Pancreas (tissue), 10 donors: ENCODE results near the gene EVI5. TPM values are rescaled to one million over a fixed set of nuclear protein-coding genes. Genes with fewer than 3 reads are reported as not detected.
"Not testable (repeated sequence)": the region's sequence is repeated elsewhere in the genome, so short reads cannot be mapped to it uniquely, and the experiment has no call there.

ENCODE experiments used
- ATAC-seq, 4 donors: fragments of 200-7000 bp; cut with Tn5 transposase; one replicate each; pipeline versions ENCODE4 v1.8.0 to v1.9.1; 2020; ENCODE audit warnings: mild to moderate bottlenecking in 4 of 4, moderate library complexity in 4 of 4
- DNase-seq, 6 donors: peaks; one replicate each; pipeline ENCODE4 v3.0.0-alpha.2; 2020
- FAIRE-seq: peaks from 2 replicates; lab custom pipeline; 2012; peaks lifted over from hg19 to GRCh38; lab: Jason Lieb, UNC
- H3K27ac ChIP-seq, 4 donors: fragments of 200-600 bp; sonication (generic); 1 replicate in 3 of 4; 2 replicates in 1 of 4; pipeline versions ENCODE4 v1.5.0 to v1.8.0; 2020
- H3K27me3 ChIP-seq, 4 donors: fragments of 200-600 bp; one replicate each; pipeline ENCODE4 v1.8.0; 2021
- H3K36me3 ChIP-seq, 3 donors: fragments of 200-600 bp; sonication (generic) in 1 of 3; one replicate each; pipeline versions ENCODE4 v1.5.0 to v1.8.0; 2020 to 2021
- H3K4me1 ChIP-seq, 3 donors: fragments of 200-600 bp; one replicate each; pipeline ENCODE4 v1.8.0; 2021
- H3K4me3 ChIP-seq, 4 donors: fragments of 200-600 bp; sonication (generic) in 2 of 4; one replicate each; pipeline versions ENCODE4 v1.5.0 to v1.8.0; 2020 to 2021
- H3K9me3 ChIP-seq, 4 donors: fragments of 200-600 bp; one replicate each; pipeline ENCODE4 v1.8.0; 2021
- CTCF ChIP-seq, 4 donors: fragments of 200-600 bp; sonication (generic) in 3 of 4; IDR thresholded peaks; one replicate each; pipeline versions ENCODE4 v1.5.0 to v1.8.0; 2021; ENCODE audit warnings: antibody characterized with exemption in 4 of 4
- WGBS, 2 donors: extraction: QIAGEN DNeasy Blood & Tissue Kit; methylation state at CpG; one replicate each; pipeline ENCODE4 v1.1.7; 2013; 5-methylcytosine and 5-hydroxymethylcytosine counted together
- intact Hi-C, 3 donors: fragments of 100-400 bp; cut with DNase I; formaldehyde crosslinking; loops; one replicate each; pipeline versions ENCODE4 v1.11.1 to v1.14.2; 2022
- polyA plus RNA-seq, 2 donors: library from polyadenylated mRNA; stranded (reverse); fragments of 200-250 nt; gene quantifications; one replicate each; pipeline ENCODE4 v1.2.3, GENCODE V29; 2013
- total RNA-seq, 6 donors: library from RNA; stranded (reverse); fragmentation: NEBNext Ultra II Directional in 4 of 6; extraction: Animal tissue kit (Norgen Biotek cat#: 25700) in 4 of 6; gene quantifications; one replicate each; pipeline versions ENCODE4 v1.2.1 to v1.2.4, GENCODE V29; 2021 to 2023
- donor health status: healthy with polysubstance abuse.
- donor health status: DM: no; HTN: no; CAD: no; lungs with moderate emphysema.
- donor health status: DM: no; HTN: no; CAD: no.
- donor health status: control.
- donor health status: control.
- donor health status: Bipolar disorder and iron deficiency.
- donor health status: DM: yes; HTN: yes; CAD: no.
- donor health status: DM: no; HTN: no; CAD: no.
- donor health status: DM: no; HTN: no; CAD: no.
- donor health status: DM: yes; HTN: yes; CAD: no.

Gene EVI5
- total and polyA plus RNA-seq, 8 donors, result 3.3 to 21.7 (median 12.7) TPM

- H3K4me1 ChIP-seq, result no peaks in the 10 kb centered on the region
- no peak overlapping the region for H3K4me3 ChIP-seq
- FAIRE-seq (peak; percentile 17), ATAC-seq (no peak), DNase-seq (no peak)
- no peaks in the 10 kb centered on the region for H3K9me3 ChIP-seq
- H3K27ac ChIP-seq, result no peak overlapping the region
- intact Hi-C loops, result no loop called here
- no peak for TF ChIP-seq CTCF (IDR thresholded peaks at IDR 0.05)
- no peaks in the 10 kb centered on the region for H3K27me3 ChIP-seq
- peaks cover 0 to 4% (median 0%) of the 10 kb centered on the region in 3 donors for H3K36me3 ChIP-seq
Observed at GRCh38 chr1:92721886-92722285, 63.0 kb downstream of the EVI5 start.

- H3K27ac ChIP-seq, H3K9me3 ChIP-seq, DNase-seq, ATAC-seq, intact Hi-C loops, H3K4me1 ChIP-seq, H3K27me3 ChIP-seq, H3K36me3 ChIP-seq, H3K4me3 ChIP-seq, FAIRE-seq: not testable (repeated sequence)
- WGBS, 2 donors, result 100% methylated on average over 2 of the region's 2 CpGs; no CpG with 5 or more reads in 1 of the 2 donors
Observed at GRCh38 chr1:92721157-92721556, 63.8 kb downstream of the EVI5 start.

GRCh38 chr1:92715476-92715951 lies 69.4 kb downstream of the EVI5 start:
- H3K27ac ChIP-seq, intact Hi-C loops, DNase-seq, H3K4me3 ChIP-seq, H3K36me3 ChIP-seq, H3K27me3 ChIP-seq, FAIRE-seq, H3K9me3 ChIP-seq, ATAC-seq: not testable (repeated sequence)
- peaks cover 7 to 23% (median 16%) of the 10 kb centered on the region in 3 donors for H3K4me1 ChIP-seq
- 96% methylated on average over 16 of the region's 16 CpGs for WGBS, 2 donors

GRCh38 chr1:92713939-92714338 lies 71.0 kb downstream of the EVI5 start:
- TF ChIP-seq CTCF (IDR thresholded peaks at IDR 0.05), result no peak
- intact Hi-C loops, result no loop called here
- Histone ChIP-seq H3K9me3 (no peaks in the 10 kb centered on the region), H3K4me3 (no peak overlapping the region), H3K27me3 (no peaks in the 10 kb centered on the region), H3K27ac (no peak overlapping the region), H3K4me1 (peaks cover 12 to 35% (median 29%) of the 10 kb centered on the region in 3 donors), H3K36me3 (no peaks in the 10 kb centered on the region)
- ATAC-seq, result no peak
- FAIRE-seq, result no peak
- DNase-seq, result no peak
- 60 to 61% methylated on average over 2 of the region's 2 CpGs for whole genome bisulfite sequencing, 2 donors

GRCh38 chr1:92711473-92712165 lies 73.3 kb downstream of the EVI5 start:
- H3K4me3 ChIP-seq, result no peak overlapping the region
- 24 to 25% methylated on average over 6 of the region's 6 CpGs for WGBS, 2 donors
- intact Hi-C loops, result no loop called here
- TF ChIP-seq CTCF (IDR thresholded peaks at IDR 0.05), result no peak
- H3K27ac ChIP-seq, result peak overlapping the region in 2 of 4 donors; percentile 51 to 74
- H3K36me3 ChIP-seq, result no peaks in the 10 kb centered on the region
- H3K4me1 ChIP-seq, result peaks cover 12 to 35% (median 29%) of the 10 kb centered on the region in 3 donors
- no peaks in the 10 kb centered on the region for H3K9me3 ChIP-seq
- DNase-seq, result peak in 2 of 6 donors; percentile 4 to 20
- FAIRE-seq, result no peak
- ATAC-seq, result peak; percentile 39 to 74 (median 66)
- no peaks in the 10 kb centered on the region for H3K27me3 ChIP-seq

GRCh38 chr1:92709738-92710137 lies 75.2 kb downstream of the EVI5 start:
- H3K4me3 ChIP-seq, result no peak overlapping the region
- no peak for TF ChIP-seq CTCF (IDR thresholded peaks at IDR 0.05)
- H3K9me3 ChIP-seq, result no peaks in the 10 kb centered on the region
- 67 to 68% methylated on average over 4 of the region's 4 CpGs for WGBS, 2 donors
- FAIRE-seq, result no peak
- ATAC-seq, result peak; percentile 87 to 89 (median 87)
- DNase-seq, result peak; percentile 55 to 80 (median 65)
- intact Hi-C loops, result no loop called here
- H3K4me1 ChIP-seq, result peaks cover 12 to 35% (median 29%) of the 10 kb centered on the region in 3 donors
- no peaks in the 10 kb centered on the region for H3K27me3 ChIP-seq
- H3K27ac ChIP-seq, result no peak overlapping the region
- no peaks in the 10 kb centered on the region for H3K36me3 ChIP-seq
